Measurements from ENCODE around the gene ACACB.

ACACB gene

DNA sequence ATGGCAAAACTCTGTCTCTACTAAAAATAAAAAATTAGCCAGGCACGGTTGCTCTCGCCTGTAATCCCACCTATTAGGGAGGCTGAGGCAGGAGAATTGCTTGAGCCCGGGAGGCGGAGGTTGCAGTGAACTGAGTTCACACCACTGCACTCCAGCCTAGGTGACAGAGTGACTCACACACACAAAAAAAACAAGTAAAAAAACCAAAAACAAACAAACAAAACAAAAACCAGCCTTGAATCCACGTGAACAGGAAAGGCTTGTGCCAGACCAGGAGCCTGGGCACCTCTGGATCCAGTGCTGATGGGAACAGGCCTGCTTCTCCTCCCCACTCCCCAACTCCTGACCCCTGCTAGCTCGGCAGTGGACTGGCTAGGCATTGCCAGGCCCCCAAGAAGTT, 189.2 kb downstream of the ACACB start:
- H3K27me3 Mint-ChIP-seq, result peaks cover 79% of the 10 kb centered on the region
- no peak overlapping the region for H3K27ac Mint-ChIP-seq
- no peak overlapping the region for H3K4me3 Mint-ChIP-seq
- peaks cover 2% of the 10 kb centered on the region for H3K36me3 Mint-ChIP-seq
- peaks cover 7% of the 10 kb centered on the region for H3K4me1 Mint-ChIP-seq
- no peak for DNase-seq
- CTCF ChIA-PET, result interaction anchor here (1.1 to 1.2 kb wide), 2 partner anchors 9 to 80 kb away, joined by 3 to 4 read pairs; no protein-coding TSS in a partner anchor
- no peaks in the 10 kb centered on the region for H3K9me3 Mint-ChIP-seq

DNA sequence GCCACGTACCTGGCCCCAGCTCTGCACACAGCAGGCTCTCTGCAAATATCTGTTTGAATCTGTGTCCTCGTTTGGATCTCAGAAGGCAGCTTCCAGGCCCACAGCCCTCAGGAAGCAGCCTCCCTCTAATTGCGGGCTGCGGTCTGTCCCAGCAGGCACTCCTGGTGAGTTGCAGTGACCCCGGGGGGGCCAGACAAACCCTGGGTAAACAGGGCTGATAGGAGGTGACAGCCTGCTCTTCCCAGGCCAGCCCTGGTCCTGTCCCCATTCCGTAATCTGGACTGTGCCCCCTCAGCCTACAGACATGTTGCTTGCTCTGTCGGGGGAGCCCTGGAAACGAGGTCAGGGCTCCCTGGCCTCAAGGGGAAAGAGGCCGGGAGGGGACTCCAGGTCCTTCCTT, 190.7 kb downstream of the ACACB start:
- H3K27ac Mint-ChIP-seq, result no peak overlapping the region
- peaks cover 10% of the 10 kb centered on the region for H3K4me1 Mint-ChIP-seq
- H3K27me3 Mint-ChIP-seq, result peaks cover 88% of the 10 kb centered on the region
- H3K36me3 Mint-ChIP-seq, result peaks cover 2% of the 10 kb centered on the region
- H3K9me3 Mint-ChIP-seq, result no peaks in the 10 kb centered on the region
- DNase-seq, result no peak
- CTCF ChIA-PET, result no interaction called here
- no peak overlapping the region for H3K4me3 Mint-ChIP-seq

DNA sequence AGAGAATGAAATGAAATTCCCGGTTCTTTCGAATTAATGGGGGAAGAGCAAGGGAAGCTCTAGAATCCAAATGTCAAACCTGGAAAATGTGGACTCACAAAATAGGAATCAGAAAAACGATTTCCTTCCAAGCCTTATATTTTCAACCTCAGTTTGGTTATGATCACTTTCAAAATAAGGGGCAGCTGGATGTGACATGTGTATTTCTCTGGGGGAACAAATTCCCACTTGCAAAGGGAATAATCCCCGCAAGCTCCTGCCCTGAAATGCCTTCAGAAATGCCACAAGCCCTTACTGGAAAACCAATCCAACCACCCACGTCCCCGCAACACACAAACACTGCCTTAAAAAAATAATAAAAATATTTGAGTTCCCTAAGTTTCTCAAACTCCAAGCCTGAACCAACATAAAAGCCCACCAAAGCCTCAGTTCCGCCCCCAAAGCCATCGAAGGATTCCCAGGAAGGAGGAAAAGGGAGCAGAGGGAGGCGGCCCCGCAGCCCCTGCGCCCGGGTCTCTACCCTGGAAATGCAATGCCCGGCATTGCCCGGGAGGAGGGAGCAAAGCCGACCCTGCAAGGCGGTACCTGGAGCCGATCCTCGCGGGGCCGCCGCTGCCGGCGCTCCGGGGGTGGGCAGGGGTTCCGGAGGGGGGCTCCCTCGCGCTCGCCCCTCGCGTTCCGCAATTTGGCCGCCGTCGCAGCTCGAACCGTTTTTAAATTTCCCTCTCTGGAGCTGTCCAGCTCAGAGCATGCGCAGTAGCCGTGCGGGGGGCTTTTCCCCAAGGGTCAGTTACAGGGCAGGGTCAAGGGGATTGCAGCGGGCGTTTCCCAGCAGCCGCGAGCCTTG, 192.4 kb downstream of the ACACB start, which contains the start of gene FOXN4:
TSS of gene FOXN4 (minus strand) at position 751 of the 847 bp plus-strand sequence. CDS start 963 bp downstream, outside the sequence.
- H3K36me3 Mint-ChIP-seq, result peaks cover 2% of the 10 kb centered on the region
- peak within 1 kb of the TSS; percentile 75 for H3K4me3 Mint-ChIP-seq
- no peak for DNase-seq
- CTCF ChIA-PET, result interaction anchor here (0.5 kb wide), 1 partner anchor 64 kb away, joined by 3 read pairs; no protein-coding TSS in a partner anchor
- no peaks in the 10 kb centered on the region for H3K9me3 Mint-ChIP-seq
- H3K4me1 Mint-ChIP-seq, result peaks cover 10% of the 10 kb centered on the region
- H3K27me3 Mint-ChIP-seq, result peaks cover 96% of the 10 kb centered on the region
- no peak within 1 kb of the TSS for H3K27ac Mint-ChIP-seq

DNA sequence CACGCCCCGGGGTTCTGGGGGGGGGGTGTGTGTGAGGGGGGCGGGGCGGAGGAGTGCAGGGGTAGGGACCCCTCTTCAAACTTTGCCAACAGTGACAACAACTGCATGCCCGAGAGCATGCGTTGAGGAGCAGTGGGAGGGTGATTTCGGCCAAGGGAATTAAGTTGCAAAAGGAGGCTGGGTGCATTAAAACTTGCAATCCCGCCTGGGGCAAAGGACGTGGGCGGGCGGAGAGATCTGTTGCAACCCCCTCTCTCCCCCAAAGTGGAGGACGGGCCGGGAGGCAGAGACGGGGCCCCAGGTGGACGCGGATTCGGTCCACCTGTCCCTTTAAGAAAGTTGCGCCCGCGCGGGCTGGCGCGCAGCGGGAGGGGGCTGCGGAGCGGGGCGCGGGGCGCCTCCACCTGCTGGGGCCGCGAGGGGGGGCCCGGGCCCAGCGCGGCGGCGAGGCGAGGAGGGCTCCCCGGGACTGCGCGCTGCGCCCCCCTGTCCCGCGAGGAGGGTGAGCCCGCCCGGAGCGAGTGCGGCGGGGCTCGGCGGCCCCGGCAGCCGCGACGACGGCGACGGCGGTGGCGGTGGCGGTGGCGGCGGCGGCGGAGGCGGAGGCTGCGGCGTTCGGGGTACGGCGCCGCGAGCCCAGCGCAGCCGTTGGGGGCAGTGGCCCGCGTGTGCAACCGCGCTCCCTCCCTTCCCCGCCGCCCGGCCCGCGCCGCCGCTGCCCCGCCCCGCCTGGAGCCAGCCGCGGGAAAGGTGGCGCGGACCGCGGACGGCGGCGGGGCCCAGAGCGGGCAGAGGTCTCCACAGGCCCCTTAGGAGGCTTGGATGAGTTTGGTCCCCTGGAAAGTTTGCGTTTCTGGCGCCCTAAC, 193.2 kb downstream of the ACACB start:
- peak; percentile 32 for DNase-seq

DNA sequence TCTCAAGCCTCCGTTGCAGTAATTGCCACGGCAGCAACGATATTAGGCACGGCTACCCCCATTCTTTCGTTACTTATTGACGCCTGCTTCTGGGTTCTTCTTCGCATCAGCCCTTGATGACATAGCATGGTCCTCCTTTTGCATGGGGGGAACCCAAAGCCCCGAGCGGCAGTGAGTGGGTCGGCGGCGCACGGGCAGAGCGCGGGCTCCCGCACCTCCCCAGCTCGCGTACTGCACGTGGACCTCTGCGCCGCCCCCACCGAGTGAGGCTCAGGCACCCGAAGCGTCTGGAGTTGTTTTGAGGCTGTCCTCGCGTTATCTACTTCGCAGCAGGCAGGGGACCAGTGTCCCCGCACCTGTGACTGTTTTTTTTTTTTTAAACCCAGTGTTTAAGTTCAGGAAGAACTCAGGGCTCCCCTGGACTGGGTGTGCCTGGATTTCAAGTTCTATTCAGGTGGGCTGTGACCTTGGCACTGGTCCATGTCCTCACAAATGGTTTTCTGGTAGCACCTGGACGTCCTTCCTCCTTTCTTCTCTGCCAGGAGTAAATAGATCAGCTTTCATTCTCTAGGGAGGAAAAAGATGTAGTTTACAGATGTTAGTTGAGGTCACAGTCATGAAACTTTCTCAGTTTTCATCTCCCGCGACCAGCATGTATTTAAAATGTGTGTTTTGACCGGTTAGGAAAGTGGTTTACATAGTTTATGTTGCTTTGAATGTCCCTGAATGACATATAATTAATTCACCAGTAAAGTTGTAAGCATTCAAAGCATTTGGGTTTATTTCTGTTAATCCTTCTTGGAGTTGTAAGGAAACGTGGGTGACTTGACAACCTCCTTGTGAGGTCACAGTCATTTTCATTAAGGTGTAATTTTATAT, 194.1 kb downstream of the ACACB start:
- DNase-seq, result peak; percentile 33
- Mint-ChIP-seq H3K27me3 (peaks cover 90% of the 10 kb centered on the region), H3K9me3 (no peaks in the 10 kb centered on the region), H3K36me3 (peaks cover 2% of the 10 kb centered on the region), H3K27ac (no peak overlapping the region), H3K4me3 (peak overlapping the region; percentile 66), H3K4me1 (peaks cover 10% of the 10 kb centered on the region)
- CTCF ChIA-PET, result no interaction called here

More for the DNA sequence above, 193.2 kb downstream of the ACACB start:
- Mint-ChIP-seq H3K4me3 (peak overlapping the region; percentile 75), H3K36me3 (peaks cover 2% of the 10 kb centered on the region), H3K4me1 (peaks cover 10% of the 10 kb centered on the region), H3K27ac (no peak overlapping the region), H3K9me3 (no peaks in the 10 kb centered on the region), H3K27me3 (peaks cover 94% of the 10 kb centered on the region)
- CTCF ChIA-PET, result no interaction called here

Data from activated naive CD4-positive, alpha-beta T cell treated with anti-CD3 and anti-CD28 coated beads, Interleukin-2, amount 10 ng/mL, durations not matched to agents 7 days and 5 days (primary cell).